Mesothelial cell of epicardium (in vitro differentiated cells): ENCODE measurements around the gene RFNG. TPM values are rescaled to one million over a fixed set of nuclear protein-coding genes. Genes with fewer than 3 reads are reported as not detected.

Source experiments
- DNase-seq, 2 experiments: peaks; one replicate each; pipeline ENCODE4 v3.0.0; 2021; ENCODE audit warnings: low spot score in 2 of 2; ENCODE audit not compliant: unreplicated experiment in 2 of 2
- H3K27ac Mint-ChIP-seq: 2 replicates; pipeline ENCODE4 v1.8.0; 2021; ENCODE audit warnings: mixed read lengths
- H3K27me3 Mint-ChIP-seq: 2 replicates; pipeline ENCODE4 v1.8.0; 2021; ENCODE audit warnings: low read depth, mixed read lengths
- H3K36me3 Mint-ChIP-seq: 2 replicates; pipeline ENCODE4 v1.8.0; 2021; ENCODE audit warnings: mixed read lengths
- H3K4me1 Mint-ChIP-seq: 2 replicates; pipeline ENCODE4 v1.8.0; 2021; ENCODE audit warnings: mixed read lengths
- H3K4me3 Mint-ChIP-seq: 2 replicates; pipeline ENCODE4 v1.8.0; 2021; ENCODE audit warnings: mild to moderate bottlenecking, moderate library complexity, mixed read lengths
- H3K9me3 Mint-ChIP-seq: 2 replicates; pipeline ENCODE4 v1.8.0; 2021; ENCODE audit warnings: mixed read lengths
- total RNA-seq: library from RNA; stranded (reverse); gene quantifications from 3 replicates; pipeline ENCODE4 v1.2.1, GENCODE V29; 2021
- TF ChIP-seq, protein P1 (sequence below): fragments of 200-600 bp; sonication (generic); IDR thresholded peaks from one replicate; pipeline ENCODE4 v1.5.0; 2021; ENCODE audit warnings: antibody characterized with exemption; ENCODE audit not compliant: unreplicated experiment

Gene RFNG
- total RNA-seq, 1 donor from 2014 or later: 57.3 TPM

GRCh38 chr17:81998212-81998611 lies 53.4 kb downstream of the RFNG start:
- Mint-ChIP-seq H3K9me3 (no peaks in the 10 kb centered on the region), H3K27me3 (no peaks in the 10 kb centered on the region), H3K27ac (peak overlapping the region; percentile 55), H3K36me3 (peaks cover 6% of the 10 kb centered on the region), H3K4me1 (peaks cover 11% of the 10 kb centered on the region), H3K4me3 (no peak overlapping the region)
- TF ChIP-seq, protein P1, sequence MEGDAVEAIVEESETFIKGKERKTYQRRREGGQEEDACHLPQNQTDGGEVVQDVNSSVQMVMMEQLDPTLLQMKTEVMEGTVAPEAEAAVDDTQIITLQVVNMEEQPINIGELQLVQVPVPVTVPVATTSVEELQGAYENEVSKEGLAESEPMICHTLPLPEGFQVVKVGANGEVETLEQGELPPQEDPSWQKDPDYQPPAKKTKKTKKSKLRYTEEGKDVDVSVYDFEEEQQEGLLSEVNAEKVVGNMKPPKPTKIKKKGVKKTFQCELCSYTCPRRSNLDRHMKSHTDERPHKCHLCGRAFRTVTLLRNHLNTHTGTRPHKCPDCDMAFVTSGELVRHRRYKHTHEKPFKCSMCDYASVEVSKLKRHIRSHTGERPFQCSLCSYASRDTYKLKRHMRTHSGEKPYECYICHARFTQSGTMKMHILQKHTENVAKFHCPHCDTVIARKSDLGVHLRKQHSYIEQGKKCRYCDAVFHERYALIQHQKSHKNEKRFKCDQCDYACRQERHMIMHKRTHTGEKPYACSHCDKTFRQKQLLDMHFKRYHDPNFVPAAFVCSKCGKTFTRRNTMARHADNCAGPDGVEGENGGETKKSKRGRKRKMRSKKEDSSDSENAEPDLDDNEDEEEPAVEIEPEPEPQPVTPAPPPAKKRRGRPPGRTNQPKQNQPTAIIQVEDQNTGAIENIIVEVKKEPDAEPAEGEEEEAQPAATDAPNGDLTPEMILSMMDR: no peak
- no peak for DNase-seq

Other genes starting within 250 kb of the RFNG start
- 0.18 to 0.74 TPM (median 0.66 TPM) in 3 replicates for gene GCGR, start 247.7 kb downstream of the RFNG start, total RNA-seq
- gene MCRIP1, start 218.5 kb downstream of the RFNG start, total RNA-seq: 96.2 to 104 TPM (median 103 TPM) in 3 replicates
- 0.35 TPM in 1 of 3 replicates, not detected in the others for gene PPP1R27, start 216.8 kb downstream of the RFNG start, total RNA-seq
- 405 to 433 TPM (median 421 TPM) in 3 replicates for gene P4HB, start 191.3 kb downstream of the RFNG start, total RNA-seq
- gene ARHGDIA, start 180.5 kb downstream of the RFNG start, total RNA-seq: 258 to 275 TPM (median 268 TPM) in 3 replicates
- 78.5 to 86.1 TPM (median 79.5 TPM) in 3 replicates for gene ALYREF, start 160.2 kb downstream of the RFNG start, total RNA-seq
- 103 to 115 TPM (median 108 TPM) in 3 replicates for gene ANAPC11, start 160.1 kb downstream of the RFNG start, total RNA-seq
- gene NPB, start 149.6 kb downstream of the RFNG start, total RNA-seq: 0.75 to 1.7 TPM (median 1.2 TPM) in 3 replicates
- gene PCYT2, start 140.4 kb downstream of the RFNG start, total RNA-seq: 16.8 to 20.5 TPM (median 17.5 TPM) in 3 replicates
- 18.9 to 22.6 TPM (median 21.3 TPM) in 3 replicates for gene SIRT7, start 133.6 kb downstream of the RFNG start, total RNA-seq
- 23.6 to 25.5 TPM (median 24.1 TPM) in 3 replicates for gene MAFG, start 124.1 kb downstream of the RFNG start, total RNA-seq
- gene PYCR1, start 114.5 kb downstream of the RFNG start, total RNA-seq: 91.0 to 108 TPM (median 102 TPM) in 3 replicates
- gene MYADML2, start 104.6 kb downstream of the RFNG start, total RNA-seq: not detected in 3 replicates
- gene NOTUM, start 90.6 kb downstream of the RFNG start, total RNA-seq: 5.9 to 8.2 TPM (median 6.5 TPM) in 3 replicates
- 50.5 to 53.0 TPM (median 51.4 TPM) in 3 replicates for gene ASPSCR1, start 74.2 kb downstream of the RFNG start, total RNA-seq
- gene CENPX, start 28.9 kb downstream of the RFNG start, total RNA-seq: 40.0 to 45.5 TPM (median 40.6 TPM) in 3 replicates
- gene LRRC45, start 28.5 kb downstream of the RFNG start, total RNA-seq: 16.9 to 18.5 TPM (median 17.9 TPM) in 3 replicates
- 32.6 to 34.6 TPM (median 33.6 TPM) in 3 replicates for gene RAC3, start 20.1 kb downstream of the RFNG start, total RNA-seq
- 73.5 to 80.2 TPM (median 77.6 TPM) in 3 replicates for gene DCXR, start 14.1 kb downstream of the RFNG start, total RNA-seq
- 104 to 113 TPM (median 105 TPM) in 3 replicates for gene GPS1, start 87 bp upstream of the RFNG start, total RNA-seq
- 87.3 to 94.9 TPM (median 87.9 TPM) in 3 replicates for gene DUS1L, start 14.0 kb upstream of the RFNG start, total RNA-seq
- 227 to 230 TPM (median 229 TPM) in 3 replicates for gene FASN, start 46.4 kb upstream of the RFNG start, total RNA-seq
- gene CCDC57, start 161.0 kb upstream of the RFNG start, total RNA-seq: 90.4 to 92.1 TPM (median 91.5 TPM) in 3 replicates
- 62.0 to 68.8 TPM (median 67.3 TPM) in 3 replicates for gene SLC16A3, start 177.2 kb upstream of the RFNG start, total RNA-seq
- gene CSNK1D, start 221.9 kb upstream of the RFNG start, total RNA-seq: 202 to 212 TPM (median 204 TPM) in 3 replicates